Chondrocyte (in vitro differentiated cells): ENCODE data around the gene PPP1CA. TPM values are rescaled to one million over a fixed set of nuclear protein-coding genes. Genes with fewer than 3 reads are reported as not detected.

ENCODE experiments used
- DNase-seq: peaks from one replicate; pipeline ENCODE4 v3.0.0; 2021; ENCODE audit warnings: mixed read lengths, low spot score
- H3K27ac Mint-ChIP-seq: one replicate; pipeline ENCODE4 v1.8.0; 2021; ENCODE audit warnings: mild to moderate bottlenecking, moderate library complexity, mixed read lengths; ENCODE audit not compliant: unreplicated experiment
- H3K27me3 Mint-ChIP-seq: 2 replicates; pipeline ENCODE4 v1.8.0; 2021; ENCODE audit warnings: low read depth, mixed read lengths
- H3K36me3 Mint-ChIP-seq: 2 replicates; pipeline ENCODE4 v1.8.0; 2021; ENCODE audit warnings: low read depth, mixed read lengths
- H3K4me1 Mint-ChIP-seq: 2 replicates; pipeline ENCODE4 v1.8.0; 2021; ENCODE audit warnings: low read depth, mild to moderate bottlenecking, mixed read lengths
- H3K4me3 Mint-ChIP-seq: one replicate; pipeline ENCODE4 v1.8.0; 2021; ENCODE audit warnings: mild to moderate bottlenecking, moderate library complexity, mixed read lengths; ENCODE audit not compliant: unreplicated experiment
- H3K9me3 Mint-ChIP-seq: 2 replicates; pipeline ENCODE4 v1.8.0; 2021; ENCODE audit warnings: low read depth, mixed read lengths
- CTCF ChIP-seq: fragments of 200-600 bp; sonication (generic); IDR thresholded peaks from 2 replicates; pipeline ENCODE4 v1.5.0; 2021; ENCODE audit warnings: antibody characterized with exemption, mild to moderate bottlenecking, moderate library complexity
- total RNA-seq: library from RNA; stranded (reverse); gene quantifications from 3 replicates; pipeline ENCODE4 v1.2.1, GENCODE V29; 2021

PPP1CA gene
- total RNA-seq, 1 donor from 2014 or later, result 109 TPM

- H3K27me3 Mint-ChIP-seq, result peaks cover 11% of the 10 kb centered on the region
These were observed 11.7 kb upstream of the PPP1CA start for GRCh38 chr11:67413266-67413849.

GRCh38 chr11:67412495-67413179 lies 11.0 kb upstream of the PPP1CA start:
- no peak for DNase-seq
- Mint-ChIP-seq H3K4me3 (no peak overlapping the region), H3K27ac (no peak overlapping the region), H3K4me1 (peaks cover 13% of the 10 kb centered on the region), H3K9me3 (no peaks in the 10 kb centered on the region), H3K27me3 (peaks cover 11% of the 10 kb centered on the region), H3K36me3 (peaks cover 1% of the 10 kb centered on the region)
- no peak for TF ChIP-seq CTCF

More at GRCh38 chr11:67413266-67413849, 11.7 kb upstream of the PPP1CA start:
- H3K36me3 Mint-ChIP-seq, result peaks cover 1% of the 10 kb centered on the region
- no peak overlapping the region for H3K4me3 Mint-ChIP-seq
- TF ChIP-seq CTCF, result no peak
- peaks cover 13% of the 10 kb centered on the region for H3K4me1 Mint-ChIP-seq
- H3K9me3 Mint-ChIP-seq, result no peaks in the 10 kb centered on the region
- no peak for DNase-seq
- no peak overlapping the region for H3K27ac Mint-ChIP-seq

GRCh38 chr11:67411785-67412152 lies 10.1 kb upstream of the PPP1CA start:
- TF ChIP-seq CTCF, result no peak
- Mint-ChIP-seq H3K27me3 (peaks cover 11% of the 10 kb centered on the region), H3K9me3 (no peaks in the 10 kb centered on the region), H3K4me3 (no peak overlapping the region), H3K4me1 (peaks cover 9% of the 10 kb centered on the region), H3K36me3 (peaks cover 1% of the 10 kb centered on the region), H3K27ac (no peak overlapping the region)
- no peak for DNase-seq

GRCh38 chr11:67410984-67411784 lies 9.5 kb upstream of the PPP1CA start:
- peaks cover 3% of the 10 kb centered on the region for H3K4me1 Mint-ChIP-seq
- no peak overlapping the region for H3K4me3 Mint-ChIP-seq
- no peaks in the 10 kb centered on the region for H3K9me3 Mint-ChIP-seq
- H3K27ac Mint-ChIP-seq, result no peak overlapping the region
- H3K36me3 Mint-ChIP-seq, result peaks cover 1% of the 10 kb centered on the region
- no peak for DNase-seq
- TF ChIP-seq CTCF, result no peak
- H3K27me3 Mint-ChIP-seq, result peaks cover 11% of the 10 kb centered on the region

GRCh38 chr11:67410369-67410831 lies 8.7 kb upstream of the PPP1CA start:
- Mint-ChIP-seq H3K36me3 (peaks cover 1% of the 10 kb centered on the region), H3K4me3 (no peak overlapping the region), H3K9me3 (no peaks in the 10 kb centered on the region), H3K4me1 (no peaks in the 10 kb centered on the region), H3K27me3 (peaks cover 11% of the 10 kb centered on the region), H3K27ac (no peak overlapping the region)
- no peak for DNase-seq
- no peak for TF ChIP-seq CTCF
